ENCODE measurements around the gene USP2.

- TF ChIP-seq CTCF (conservative IDR thresholded peaks at IDR 0.05; ENCODE audit: low read length): no peak
- no peak for TF ChIP-seq EZH2phosphoT487 (IDR thresholded peaks at IDR 0.05; ENCODE audit: borderline replicate concordance, low read depth, low read length)
These were observed 18.2 kb downstream of the USP2 start for GRCh38 chr11:119363081-119363850.

All from OCI-LY7 (cell line).